ENCODE measurements around the gene ATP5MC3.

DNA sequence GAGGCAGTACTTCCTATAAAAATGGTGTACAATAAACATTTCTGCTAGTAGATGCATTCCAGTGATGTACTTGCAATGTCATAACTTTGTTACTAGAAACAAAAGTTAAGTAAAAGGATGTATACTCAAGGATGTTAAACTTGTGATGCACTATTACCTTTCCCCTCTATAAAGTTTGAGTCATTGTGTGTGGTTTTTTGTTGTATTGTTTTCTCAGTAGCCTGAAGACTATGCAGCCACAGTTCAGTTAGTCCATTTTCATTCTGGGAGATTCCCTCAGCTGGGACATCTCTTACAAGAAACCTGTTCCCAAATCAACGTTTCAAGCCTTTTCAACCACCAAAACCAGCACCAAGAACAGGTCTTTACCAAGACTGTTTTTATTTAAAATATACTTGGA is 5.6 kb downstream of the ATP5MC3 start:
- TF ChIP-seq, protein P1, sequence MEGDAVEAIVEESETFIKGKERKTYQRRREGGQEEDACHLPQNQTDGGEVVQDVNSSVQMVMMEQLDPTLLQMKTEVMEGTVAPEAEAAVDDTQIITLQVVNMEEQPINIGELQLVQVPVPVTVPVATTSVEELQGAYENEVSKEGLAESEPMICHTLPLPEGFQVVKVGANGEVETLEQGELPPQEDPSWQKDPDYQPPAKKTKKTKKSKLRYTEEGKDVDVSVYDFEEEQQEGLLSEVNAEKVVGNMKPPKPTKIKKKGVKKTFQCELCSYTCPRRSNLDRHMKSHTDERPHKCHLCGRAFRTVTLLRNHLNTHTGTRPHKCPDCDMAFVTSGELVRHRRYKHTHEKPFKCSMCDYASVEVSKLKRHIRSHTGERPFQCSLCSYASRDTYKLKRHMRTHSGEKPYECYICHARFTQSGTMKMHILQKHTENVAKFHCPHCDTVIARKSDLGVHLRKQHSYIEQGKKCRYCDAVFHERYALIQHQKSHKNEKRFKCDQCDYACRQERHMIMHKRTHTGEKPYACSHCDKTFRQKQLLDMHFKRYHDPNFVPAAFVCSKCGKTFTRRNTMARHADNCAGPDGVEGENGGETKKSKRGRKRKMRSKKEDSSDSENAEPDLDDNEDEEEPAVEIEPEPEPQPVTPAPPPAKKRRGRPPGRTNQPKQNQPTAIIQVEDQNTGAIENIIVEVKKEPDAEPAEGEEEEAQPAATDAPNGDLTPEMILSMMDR (IDR thresholded peaks at IDR 0.05; ENCODE audit: low read depth, low read length) = no peak
- no peak for TF ChIP-seq EZH2phosphoT487 (IDR thresholded peaks at IDR 0.05; ENCODE audit: low read depth)
